WTC11 (cell line): ENCODE results near the gene SRPX2. TPM values are rescaled to one million over a fixed set of nuclear protein-coding genes. Genes with fewer than 3 reads are reported as not detected.
"Not testable (repeated sequence)": the region's sequence is repeated elsewhere in the genome, so short reads cannot be mapped to it uniquely, and the experiment has no call there.

Experiments used
- ATAC-seq: fragments of 200-7000 bp; cut with Tn5 transposase; 2 replicates; pipeline ENCODE4 v1.10.0; 2021; ENCODE audit warnings: mild to moderate bottlenecking, moderate library complexity
- CTCF ChIA-PET: fragments of 300-600 bp; sonication (Branson Sonifier 250); formaldehyde crosslinking; loops from one replicate; lab custom pipeline; 2021; ENCODE audit warnings: antibody characterized with exemption; lab: Charles Lee
- POLR2A ChIA-PET: fragments of 350-600 bp; sonication (Branson Sonifier 250); formaldehyde crosslinking; loops from one replicate; lab custom pipeline; 2021; ENCODE audit warnings: antibody characterized with exemption; lab: Charles Lee
- DNase-seq: peaks from one replicate; pipeline ENCODE4 v3.0.0; 2021; ENCODE audit warnings: low spot score
- H3K27ac Mint-ChIP-seq: 2 replicates; pipeline ENCODE4 v1.8.0; 2021; ENCODE audit warnings: mixed read lengths
- H3K27me3 Mint-ChIP-seq: 2 replicates; pipeline ENCODE4 v1.8.0; 2021; ENCODE audit warnings: low read depth, mild to moderate bottlenecking, moderate library complexity, mixed read lengths
- H3K36me3 Mint-ChIP-seq: 2 replicates; pipeline ENCODE4 v1.8.0; 2021; ENCODE audit warnings: mixed read lengths
- H3K4me1 Mint-ChIP-seq: 2 replicates; pipeline ENCODE4 v1.8.0; 2022; ENCODE audit warnings: mixed read lengths
- H3K4me3 Mint-ChIP-seq: 2 replicates; pipeline ENCODE4 v1.8.0; 2021; ENCODE audit warnings: mild to moderate bottlenecking, moderate library complexity, mixed read lengths
- H3K9me3 Mint-ChIP-seq: 2 replicates; pipeline ENCODE4 v1.8.0; 2021; ENCODE audit warnings: mixed read lengths
- ETV6 ChIP-seq: sonication (generic); formaldehyde crosslinking; IDR thresholded peaks from 2 replicates; pipeline ENCODE4 v1.8.1; 2022; ENCODE audit warnings: mild to moderate bottlenecking, missing genetic modification reagents
- NFYB ChIP-seq: sonication (generic); formaldehyde crosslinking; conservative IDR thresholded peaks from 2 replicates; pipeline ENCODE4 v1.8.0; 2022; ENCODE audit warnings: low read depth, missing genetic modification reagents
- NR1H2 ChIP-seq: sonication (generic); formaldehyde crosslinking; IDR thresholded peaks from 2 replicates; pipeline ENCODE4 v1.9.0; 2021; ENCODE audit warnings: mild to moderate bottlenecking, moderate library complexity, missing genetic modification reagents
- PRRX2 ChIP-seq: fragments of 250-450 bp; sonication (Bioruptor Pico); IDR thresholded peaks from 2 replicates; pipeline ENCODE4 v1.8.0; 2021; ENCODE audit warnings: mild to moderate bottlenecking
- SP1 ChIP-seq: sonication (generic); formaldehyde crosslinking; conservative IDR thresholded peaks from 2 replicates; pipeline ENCODE4 v1.8.1; 2022; ENCODE audit warnings: missing genetic modification reagents
- ZNF121 ChIP-seq: sonication (generic); formaldehyde crosslinking; IDR thresholded peaks from 2 replicates; pipeline ENCODE4 v1.8.0; 2023; ENCODE audit warnings: missing genetic modification reagents
- ZNF396 ChIP-seq: fragments of 250-450 bp; sonication (Bioruptor Pico); IDR thresholded peaks from 2 replicates; pipeline ENCODE4 v1.8.0; 2021; ENCODE audit warnings: mild to moderate bottlenecking, moderate library complexity, borderline replicate concordance
- total RNA-seq: library from RNA; stranded (reverse); gene quantifications from 3 replicates; pipeline ENCODE4 v1.2.3, GENCODE V29; 2021
- TF ChIP-seq, protein P1 (sequence below): sonication (generic); formaldehyde crosslinking; conservative IDR thresholded peaks from 2 replicates; pipeline ENCODE4 v1.8.1; 2022; ENCODE audit warnings: mild to moderate bottlenecking, missing genetic modification reagents
- TF ChIP-seq, protein P2 (sequence below): sonication (generic); formaldehyde crosslinking; IDR thresholded peaks from 2 replicates; pipeline ENCODE4 v1.8.1; 2022; ENCODE audit warnings: low read depth, mild to moderate bottlenecking, moderate library complexity, missing genetic modification reagents, borderline replicate concordance
- TF ChIP-seq, protein P3 (sequence below): fragments of 250-450 bp; sonication (Bioruptor Pico); IDR thresholded peaks from 2 replicates; pipeline ENCODE4 v1.9.0; 2021; ENCODE audit warnings: mild to moderate bottlenecking, borderline replicate concordance

The SRPX2 gene
- total RNA-seq, 1 experiment from 2014 or later = 0.24 TPM

DNA sequence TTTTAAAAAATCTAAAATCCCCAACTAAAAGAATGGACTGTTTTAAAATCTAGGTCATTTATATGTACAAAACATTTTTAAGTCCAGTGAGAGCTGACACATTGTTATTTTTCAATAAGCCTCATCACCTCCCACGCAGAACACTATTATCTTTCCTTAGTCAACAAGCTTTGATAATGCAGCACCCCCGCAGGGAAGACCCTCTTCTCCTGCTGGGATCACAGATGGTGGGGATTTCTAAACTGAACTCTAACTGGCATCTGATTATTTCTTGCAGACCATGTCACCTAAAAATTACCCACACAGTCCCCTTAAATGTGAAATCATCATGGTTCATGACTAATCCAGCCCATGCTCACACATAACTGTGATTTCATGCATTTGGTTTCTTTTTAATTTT, 76.3 kb downstream of the SRPX2 start (continued):
- no peak for TF ChIP-seq NR1H2 (CRISPR knock-in tag)
- TF ChIP-seq ETV6 = no peak
- TF ChIP-seq SP1 = no peak
- TF ChIP-seq NFYB (CRISPR knock-in tag) = no peak
- TF ChIP-seq, protein P1, sequence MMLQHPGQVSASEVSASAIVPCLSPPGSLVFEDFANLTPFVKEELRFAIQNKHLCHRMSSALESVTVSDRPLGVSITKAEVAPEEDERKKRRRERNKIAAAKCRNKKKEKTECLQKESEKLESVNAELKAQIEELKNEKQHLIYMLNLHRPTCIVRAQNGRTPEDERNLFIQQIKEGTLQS = no peak
- TF ChIP-seq, protein P2, sequence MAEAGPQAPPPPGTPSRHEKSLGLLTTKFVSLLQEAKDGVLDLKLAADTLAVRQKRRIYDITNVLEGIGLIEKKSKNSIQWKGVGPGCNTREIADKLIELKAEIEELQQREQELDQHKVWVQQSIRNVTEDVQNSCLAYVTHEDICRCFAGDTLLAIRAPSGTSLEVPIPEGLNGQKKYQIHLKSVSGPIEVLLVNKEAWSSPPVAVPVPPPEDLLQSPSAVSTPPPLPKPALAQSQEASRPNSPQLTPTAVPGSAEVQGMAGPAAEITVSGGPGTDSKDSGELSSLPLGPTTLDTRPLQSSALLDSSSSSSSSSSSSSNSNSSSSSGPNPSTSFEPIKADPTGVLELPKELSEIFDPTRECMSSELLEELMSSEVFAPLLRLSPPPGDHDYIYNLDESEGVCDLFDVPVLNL (CRISPR knock-in tag) = no peak
- TF ChIP-seq ZNF121 = no peak
- TF ChIP-seq, protein P3, sequence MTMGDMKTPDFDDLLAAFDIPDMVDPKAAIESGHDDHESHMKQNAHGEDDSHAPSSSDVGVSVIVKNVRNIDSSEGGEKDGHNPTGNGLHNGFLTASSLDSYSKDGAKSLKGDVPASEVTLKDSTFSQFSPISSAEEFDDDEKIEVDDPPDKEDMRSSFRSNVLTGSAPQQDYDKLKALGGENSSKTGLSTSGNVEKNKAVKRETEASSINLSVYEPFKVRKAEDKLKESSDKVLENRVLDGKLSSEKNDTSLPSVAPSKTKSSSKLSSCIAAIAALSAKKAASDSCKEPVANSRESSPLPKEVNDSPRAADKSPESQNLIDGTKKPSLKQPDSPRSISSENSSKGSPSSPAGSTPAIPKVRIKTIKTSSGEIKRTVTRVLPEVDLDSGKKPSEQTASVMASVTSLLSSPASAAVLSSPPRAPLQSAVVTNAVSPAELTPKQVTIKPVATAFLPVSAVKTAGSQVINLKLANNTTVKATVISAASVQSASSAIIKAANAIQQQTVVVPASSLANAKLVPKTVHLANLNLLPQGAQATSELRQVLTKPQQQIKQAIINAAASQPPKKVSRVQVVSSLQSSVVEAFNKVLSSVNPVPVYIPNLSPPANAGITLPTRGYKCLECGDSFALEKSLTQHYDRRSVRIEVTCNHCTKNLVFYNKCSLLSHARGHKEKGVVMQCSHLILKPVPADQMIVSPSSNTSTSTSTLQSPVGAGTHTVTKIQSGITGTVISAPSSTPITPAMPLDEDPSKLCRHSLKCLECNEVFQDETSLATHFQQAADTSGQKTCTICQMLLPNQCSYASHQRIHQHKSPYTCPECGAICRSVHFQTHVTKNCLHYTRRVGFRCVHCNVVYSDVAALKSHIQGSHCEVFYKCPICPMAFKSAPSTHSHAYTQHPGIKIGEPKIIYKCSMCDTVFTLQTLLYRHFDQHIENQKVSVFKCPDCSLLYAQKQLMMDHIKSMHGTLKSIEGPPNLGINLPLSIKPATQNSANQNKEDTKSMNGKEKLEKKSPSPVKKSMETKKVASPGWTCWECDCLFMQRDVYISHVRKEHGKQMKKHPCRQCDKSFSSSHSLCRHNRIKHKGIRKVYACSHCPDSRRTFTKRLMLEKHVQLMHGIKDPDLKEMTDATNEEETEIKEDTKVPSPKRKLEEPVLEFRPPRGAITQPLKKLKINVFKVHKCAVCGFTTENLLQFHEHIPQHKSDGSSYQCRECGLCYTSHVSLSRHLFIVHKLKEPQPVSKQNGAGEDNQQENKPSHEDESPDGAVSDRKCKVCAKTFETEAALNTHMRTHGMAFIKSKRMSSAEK = no peak
- TF ChIP-seq ZNF396 = no peak

DNA sequence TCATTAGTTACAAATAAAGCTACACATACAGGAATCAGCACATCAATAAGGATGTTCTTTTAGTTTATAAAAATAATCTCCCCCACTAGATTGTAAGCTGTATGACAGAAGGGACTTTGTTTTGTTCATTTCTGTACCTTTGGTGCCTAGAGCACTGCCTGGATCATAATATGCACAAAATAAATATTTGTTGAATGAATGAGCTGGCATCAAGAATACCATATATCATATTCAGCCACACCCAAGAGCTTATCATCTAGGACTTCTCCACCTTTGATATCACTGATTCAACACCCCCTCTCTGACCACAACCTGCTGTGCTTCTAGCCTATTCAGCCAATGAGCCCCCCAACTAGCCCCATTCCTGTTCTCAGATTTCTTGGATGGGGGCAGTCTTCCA, 77.3 kb downstream of the SRPX2 start:
- DNase-seq (no peak), ATAC-seq (no peak)
- ChIA-PET POLR2A (no interaction called here), CTCF (interaction anchor here (1.0 to 1.6 kb wide), 2 partner anchors 10 to 47 kb away, joined by 3 to 4 read pairs; no protein-coding TSS in a partner anchor)
- Mint-ChIP-seq H3K27ac (no peak overlapping the region), H3K4me3 (no peak overlapping the region), H3K4me1 (no peaks in the 10 kb centered on the region), H3K36me3 (peaks cover 10% of the 10 kb centered on the region), H3K9me3 (peaks cover 18% of the 10 kb centered on the region), H3K27me3 (peaks cover 2% of the 10 kb centered on the region; the same call in 1 of the 2 replicates)
- no peak for TF ChIP-seq PRRX2

DNA sequence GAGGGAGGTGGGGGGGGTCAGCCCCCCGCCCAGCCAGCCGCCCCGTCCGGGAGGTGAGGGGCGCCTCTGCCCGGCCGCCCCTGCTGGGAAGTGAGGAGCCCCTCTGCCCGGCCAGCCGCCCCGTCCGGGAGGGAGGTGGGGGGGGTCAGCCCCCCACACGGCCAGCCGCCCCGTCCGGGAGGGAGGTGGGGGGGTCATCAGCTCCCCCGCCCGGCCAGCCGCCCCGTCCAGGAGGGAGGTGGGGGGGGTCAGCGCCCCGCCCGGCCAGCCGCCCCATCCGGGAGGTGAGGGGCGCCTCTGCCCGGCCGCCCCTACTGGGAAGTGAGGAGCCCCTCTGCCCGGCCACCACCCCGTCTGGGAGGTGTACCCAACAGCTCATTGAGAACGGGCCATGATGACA, 80.0 kb downstream of the SRPX2 start:
- H3K4me1 Mint-ChIP-seq, ATAC-seq, H3K4me3 Mint-ChIP-seq, H3K27ac Mint-ChIP-seq, H3K36me3 Mint-ChIP-seq, POLR2A ChIA-PET, DNase-seq, CTCF ChIA-PET: not testable (repeated sequence)
- H3K9me3 Mint-ChIP-seq = peaks cover 18% of the 10 kb centered on the region
- peaks cover 20% of the 10 kb centered on the region for H3K27me3 Mint-ChIP-seq

Other genes with a start within 250 kb of the SRPX2 start
- 1.5 to 2.1 TPM (median 1.8 TPM) in 3 replicates for gene PCDH19, start 233.9 kb upstream of the SRPX2 start, total RNA-seq
- 1.9 to 3.3 TPM (median 2.8 TPM) in 3 replicates for gene TNMD, start 59.3 kb upstream of the SRPX2 start, total RNA-seq
- 47.0 to 50.5 TPM (median 49.8 TPM) in 3 replicates for gene TSPAN6, start 7.4 kb upstream of the SRPX2 start, total RNA-seq
- 0.16 to 0.31 TPM (median 0.27 TPM) in 3 replicates for gene SYTL4, start 87.9 kb downstream of the SRPX2 start, total RNA-seq
- 29.8 to 30.3 TPM (median 30.2 TPM) in 3 replicates for gene CSTF2, start 176.2 kb downstream of the SRPX2 start, total RNA-seq
- not detected in 3 replicates for gene NOX1, start 230.2 kb downstream of the SRPX2 start, total RNA-seq